ENCODE data around the gene CABP1. TPM values are rescaled to one million over a fixed set of nuclear protein-coding genes. Genes with fewer than 3 reads are reported as not detected.

Gene CABP1
- total RNA-seq, 1 experiment from 2014 or later, result not detected

GRCh38 chr12:120670667-120671066, 30.2 kb downstream of the CABP1 start:
- Histone ChIP-seq H3K9me3 (ENCODE audit: control insufficient read depth, insufficient read depth, low read depth, low read length) (no peaks in the 10 kb centered on the region), H3K4me1 (ENCODE audit: control insufficient read depth, insufficient read depth, low read length) (no peaks in the 10 kb centered on the region), H3K4me3 (ENCODE audit: low read depth in 2 of 2, low read length in 2 of 2) (no peak overlapping the region), H3K36me3 (ENCODE audit: control insufficient read depth, insufficient read depth, low read length) (no peaks in the 10 kb centered on the region), H3K27me3 (ENCODE audit: control insufficient read depth, insufficient read depth, low read length) (no peaks in the 10 kb centered on the region), H3K27ac (ENCODE audit: low read length) (no peak overlapping the region)
- TF ChIP-seq CTCF (IDR thresholded peaks at IDR 0.05) (no peak), REST (IDR thresholded peaks at IDR 0.05; ENCODE audit: insufficient read depth in 1 of 2, low read depth in 2 of 2, low read length in 1 of 2) (no peak), SIN3A (IDR thresholded peaks at IDR 0.05; ENCODE audit: borderline replicate concordance, insufficient read depth, low read depth, low read length) (no peak), TCF7L2 (IDR thresholded peaks at IDR 0.05; ENCODE audit: low read depth, low read length) (no peak), POLR2AphosphoS5 (IDR thresholded peaks at IDR 0.05; ENCODE audit: low read depth, low read length) (no peak)
- in situ Hi-C loops (cut with HindIII; ENCODE audit: low pct_unique_long_range_greater_than_20kb, low sequenced_read_pairs) (no loop called here), intact Hi-C loops (cut with micrococcal nuclease; ENCODE audit: unreplicated experiment) (no loop called here)
- no peak for DNase-seq (ENCODE audit: low read depth, low spot score)
- ChIA-PET POLR2A (interaction anchor here (0.5 kb wide), 1 partner anchor 389 kb away, joined by 3 read pairs; no protein-coding TSS in a partner anchor), CTCF (interaction anchor here (0.6 kb wide), 1 partner anchor 448 kb away, joined by 3 read pairs; no protein-coding TSS in a partner anchor)
- no peak for ATAC-seq
- BruUV-seq (replicated peaks), result no TSS peak

- Histone ChIP-seq H3K4me1 (ENCODE audit: control insufficient read depth, insufficient read depth, low read length) (no peaks in the 10 kb centered on the region), H3K27ac (ENCODE audit: low read length) (no peak overlapping the region), H3K4me3 (ENCODE audit: low read depth in 2 of 2, low read length in 2 of 2) (no peak overlapping the region), H3K27me3 (ENCODE audit: control insufficient read depth, insufficient read depth, low read length) (no peaks in the 10 kb centered on the region), H3K36me3 (ENCODE audit: control insufficient read depth, insufficient read depth, low read length) (no peaks in the 10 kb centered on the region), H3K9me3 (ENCODE audit: control insufficient read depth, insufficient read depth, low read depth, low read length) (no peaks in the 10 kb centered on the region)
- BruUV-seq (replicated peaks), result no TSS peak
- ChIA-PET CTCF (no interaction called here), POLR2A (interaction anchor here (0.6 to 0.7 kb wide), 2 partner anchors 15 to 28 kb away, joined by 3 to 6 read pairs; no protein-coding TSS in a partner anchor)
- intact Hi-C loops (cut with micrococcal nuclease; ENCODE audit: unreplicated experiment), result no loop called here
- no peak for DNase-seq (ENCODE audit: low read depth, low spot score)
- in situ Hi-C loops (cut with HindIII; ENCODE audit: low pct_unique_long_range_greater_than_20kb, low sequenced_read_pairs), result no loop called here
- TF ChIP-seq TCF7L2 (IDR thresholded peaks at IDR 0.05; ENCODE audit: low read depth, low read length) (no peak), CTCF (IDR thresholded peaks at IDR 0.05) (no peak), POLR2AphosphoS5 (IDR thresholded peaks at IDR 0.05; ENCODE audit: low read depth, low read length) (no peak), REST (IDR thresholded peaks at IDR 0.05; ENCODE audit: insufficient read depth in 1 of 2, low read depth in 2 of 2, low read length in 1 of 2) (no peak), SIN3A (IDR thresholded peaks at IDR 0.05; ENCODE audit: borderline replicate concordance, insufficient read depth, low read depth, low read length) (no peak)
- no peak for ATAC-seq
Observed at GRCh38 chr12:120674097-120674636, 33.7 kb downstream of the CABP1 start.

Measured in Panc1 (cell line).